GM10266 (cell line): Measurements from ENCODE around the gene ACAD9.
"Not testable (repeated sequence)": the region's sequence is repeated elsewhere in the genome, so short reads cannot be mapped to it uniquely, and the experiment has no call there.

ENCODE experiments used
- DNase-seq: peaks from one replicate; pipeline ENCODE4 v3.0.0; 2012; ENCODE audit errors: extremely low spot score
- TF ChIP-seq, protein P1 (sequence below): IDR thresholded peaks from 2 replicates; pipeline ENCODE4 v1.5.1; 2012; ENCODE audit warnings: mild to moderate bottlenecking, low read depth; ENCODE audit not compliant: control insufficient read depth, insufficient read depth; ENCODE audit errors: missing control alignments

ACAD9 gene

DNA sequence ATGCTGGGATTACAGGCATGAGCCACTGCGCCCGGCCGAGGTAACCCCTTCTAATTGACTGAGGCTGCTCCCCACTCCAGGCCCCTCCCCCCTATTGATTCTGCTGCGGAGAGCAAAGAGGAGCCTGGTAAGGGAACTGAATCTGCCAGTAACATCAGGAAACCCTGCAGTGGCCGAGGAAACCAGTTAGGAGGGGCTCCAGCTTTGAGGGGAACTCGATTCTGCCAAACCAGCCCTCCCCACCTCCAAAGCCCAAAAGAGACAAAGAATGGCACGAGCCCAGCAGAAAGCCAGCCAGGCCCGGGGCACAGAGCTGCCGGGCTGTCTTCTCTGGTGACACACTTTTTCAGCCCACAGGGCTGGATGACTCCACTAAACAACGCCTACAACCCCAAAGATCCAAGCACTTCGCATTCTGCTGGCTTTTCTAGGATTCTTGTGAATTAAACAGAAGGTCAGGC, 15.0 kb upstream of the ACAD9 start:
- TF ChIP-seq, protein P1, sequence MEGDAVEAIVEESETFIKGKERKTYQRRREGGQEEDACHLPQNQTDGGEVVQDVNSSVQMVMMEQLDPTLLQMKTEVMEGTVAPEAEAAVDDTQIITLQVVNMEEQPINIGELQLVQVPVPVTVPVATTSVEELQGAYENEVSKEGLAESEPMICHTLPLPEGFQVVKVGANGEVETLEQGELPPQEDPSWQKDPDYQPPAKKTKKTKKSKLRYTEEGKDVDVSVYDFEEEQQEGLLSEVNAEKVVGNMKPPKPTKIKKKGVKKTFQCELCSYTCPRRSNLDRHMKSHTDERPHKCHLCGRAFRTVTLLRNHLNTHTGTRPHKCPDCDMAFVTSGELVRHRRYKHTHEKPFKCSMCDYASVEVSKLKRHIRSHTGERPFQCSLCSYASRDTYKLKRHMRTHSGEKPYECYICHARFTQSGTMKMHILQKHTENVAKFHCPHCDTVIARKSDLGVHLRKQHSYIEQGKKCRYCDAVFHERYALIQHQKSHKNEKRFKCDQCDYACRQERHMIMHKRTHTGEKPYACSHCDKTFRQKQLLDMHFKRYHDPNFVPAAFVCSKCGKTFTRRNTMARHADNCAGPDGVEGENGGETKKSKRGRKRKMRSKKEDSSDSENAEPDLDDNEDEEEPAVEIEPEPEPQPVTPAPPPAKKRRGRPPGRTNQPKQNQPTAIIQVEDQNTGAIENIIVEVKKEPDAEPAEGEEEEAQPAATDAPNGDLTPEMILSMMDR, result no peak
- no peak for DNase-seq

DNA sequence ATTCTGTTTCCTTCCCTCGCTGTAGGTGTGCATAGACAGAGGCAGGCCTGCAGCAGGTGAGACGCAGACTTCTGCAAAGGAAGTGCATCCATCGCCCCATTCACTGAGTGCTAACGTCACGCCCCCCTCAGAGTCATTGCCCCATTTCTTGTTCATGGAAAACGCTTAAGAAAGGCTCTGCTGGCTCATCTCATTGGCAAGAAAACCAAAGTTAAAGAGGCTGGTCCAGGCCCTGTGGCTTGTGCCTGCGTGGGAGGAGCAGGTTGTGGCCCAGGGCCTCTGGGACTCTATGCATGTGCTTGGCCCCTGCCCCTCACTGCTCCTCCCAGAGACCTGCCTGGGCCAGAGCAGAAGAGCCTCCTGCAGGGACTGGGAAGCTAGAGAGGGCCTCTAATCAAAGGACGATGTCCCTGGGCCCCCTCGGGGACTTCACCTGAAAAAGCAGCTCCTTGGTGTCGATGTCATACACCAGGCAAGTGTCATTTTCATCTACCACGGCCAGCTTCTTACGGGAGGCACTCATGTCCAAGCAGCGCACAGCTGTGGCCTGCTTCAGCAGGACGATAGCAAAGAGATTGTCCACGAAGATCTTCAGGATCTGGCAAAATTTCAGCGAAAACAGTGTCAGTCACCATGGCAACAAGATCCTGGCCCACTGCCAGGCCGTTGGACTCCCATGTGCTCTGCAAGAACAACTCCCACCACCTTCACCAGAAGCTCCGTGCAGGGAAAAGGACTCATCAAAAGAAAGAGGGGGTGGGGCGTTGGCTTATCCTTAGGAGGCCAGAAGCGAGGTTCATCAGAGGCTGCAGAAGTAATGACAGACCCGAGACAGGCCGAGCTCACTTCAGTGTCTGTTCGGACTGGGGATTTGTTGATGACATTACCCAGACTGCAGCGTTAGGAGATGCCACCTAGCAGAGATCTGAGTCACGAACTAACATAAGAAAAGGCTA, 14.3 kb upstream of the ACAD9 start:
- DNase-seq, result not testable (repeated sequence)

DNA sequence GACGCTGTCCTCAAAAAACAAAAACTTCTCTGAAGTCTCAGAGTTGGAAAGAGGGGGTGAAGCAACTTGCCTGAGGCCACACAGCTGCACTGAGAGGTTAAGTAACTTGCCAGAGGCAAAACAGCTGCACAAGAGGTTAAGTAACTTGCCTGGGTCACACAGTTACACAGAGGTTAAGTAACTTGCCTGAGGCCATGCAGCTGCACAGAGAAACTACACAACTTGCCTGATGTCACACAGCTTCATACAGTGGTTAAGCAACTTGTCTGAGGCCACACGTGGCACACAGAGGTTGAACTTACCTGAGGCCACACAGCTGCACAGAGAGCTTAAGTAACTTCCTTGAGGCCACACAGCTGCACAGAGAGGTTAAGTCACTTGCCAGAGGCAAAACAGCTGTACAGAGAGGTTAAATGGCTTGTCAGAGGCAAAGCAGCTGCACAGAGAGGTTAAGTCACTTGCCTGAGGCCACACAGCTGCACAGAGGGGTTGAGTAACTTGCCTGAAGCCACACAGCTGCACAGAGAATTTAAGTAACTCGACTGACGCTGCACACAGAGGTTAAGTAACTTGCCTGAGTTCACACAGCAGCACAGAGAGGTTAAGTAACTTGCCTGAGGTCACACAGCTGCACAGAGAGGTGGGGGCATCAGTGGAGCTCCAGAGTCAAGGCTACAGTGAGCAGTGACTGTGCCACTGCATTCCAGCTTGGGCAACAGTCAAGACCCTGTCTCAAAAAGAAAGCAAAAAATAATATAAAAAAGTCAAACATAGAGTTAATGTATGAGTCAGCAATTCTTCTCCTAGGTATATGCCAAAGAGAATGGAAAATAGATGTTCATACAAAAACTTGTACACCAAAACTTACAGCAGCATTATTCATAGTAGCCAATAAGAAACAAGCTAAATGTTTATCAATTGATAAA, 12.0 kb upstream of the ACAD9 start:
- no peak for DNase-seq

DNA sequence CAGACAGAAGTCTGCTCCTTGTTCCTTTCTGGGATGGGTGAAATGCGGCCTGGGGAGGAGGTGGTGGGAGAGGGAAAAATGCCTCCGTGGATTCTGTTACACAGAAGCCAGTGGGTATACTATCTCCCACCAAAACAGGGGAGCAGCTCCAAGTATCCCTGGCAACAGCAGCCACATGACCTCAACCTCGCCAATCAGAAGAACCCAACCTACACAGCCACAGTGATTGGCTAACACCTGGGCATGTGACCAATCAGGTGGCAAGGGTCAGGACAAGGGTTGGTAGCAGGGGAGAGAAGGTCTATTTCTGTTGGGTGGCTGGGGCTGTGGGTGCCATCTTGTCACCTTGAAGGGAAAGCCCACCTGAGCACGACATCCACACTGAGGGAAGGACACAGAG, 9.1 kb upstream of the ACAD9 start:
- TF ChIP-seq, protein P1, result no peak
- DNase-seq, result no peak

More for the DNA sequence above, 12.0 kb upstream of the ACAD9 start:
- TF ChIP-seq, protein P1, result no peak

DNA sequence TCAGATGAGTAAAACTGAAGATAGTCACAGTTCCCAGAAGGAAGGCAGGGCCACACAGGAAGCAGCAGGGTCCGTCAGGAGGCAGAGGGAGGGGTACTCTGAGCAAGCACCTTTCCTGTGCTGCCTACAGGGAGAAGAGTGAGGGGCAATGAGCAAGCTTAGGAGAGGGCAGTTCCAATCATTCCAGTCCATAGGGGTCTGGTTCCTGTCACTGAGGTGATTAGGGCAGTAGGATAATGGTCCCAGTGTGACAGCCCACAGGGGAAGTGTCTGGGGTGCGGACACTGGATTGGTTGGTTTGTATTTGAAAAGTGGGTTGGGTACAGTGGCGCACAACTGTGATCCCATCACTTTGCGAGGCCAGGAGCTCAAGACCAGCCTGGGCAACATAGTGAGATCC, 7.1 kb upstream of the ACAD9 start:
- no peak for DNase-seq

DNA sequence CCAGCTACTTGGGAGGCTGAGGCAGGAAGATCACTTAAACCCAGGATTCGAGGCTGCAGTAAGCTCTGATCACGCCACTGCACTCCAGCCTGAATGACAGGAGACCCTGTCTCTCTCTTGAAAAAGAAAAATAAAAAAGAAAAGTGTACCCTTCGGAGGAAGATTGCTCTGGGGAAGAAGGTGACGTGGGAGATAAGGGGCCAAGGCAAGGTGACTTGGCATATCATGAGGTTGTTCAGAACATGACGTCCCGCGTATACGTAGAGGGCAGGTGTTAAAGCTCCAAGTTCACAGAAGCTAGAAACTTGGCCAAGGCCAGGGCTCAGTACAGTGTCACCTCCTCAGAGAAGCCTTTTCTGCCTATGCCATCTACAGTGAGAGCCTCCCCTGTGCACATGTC, 6.7 kb upstream of the ACAD9 start:
- TF ChIP-seq, protein P1, result no peak
- no peak for DNase-seq

More for the DNA sequence above, 7.1 kb upstream of the ACAD9 start:
- TF ChIP-seq, protein P1, result no peak

DNA sequence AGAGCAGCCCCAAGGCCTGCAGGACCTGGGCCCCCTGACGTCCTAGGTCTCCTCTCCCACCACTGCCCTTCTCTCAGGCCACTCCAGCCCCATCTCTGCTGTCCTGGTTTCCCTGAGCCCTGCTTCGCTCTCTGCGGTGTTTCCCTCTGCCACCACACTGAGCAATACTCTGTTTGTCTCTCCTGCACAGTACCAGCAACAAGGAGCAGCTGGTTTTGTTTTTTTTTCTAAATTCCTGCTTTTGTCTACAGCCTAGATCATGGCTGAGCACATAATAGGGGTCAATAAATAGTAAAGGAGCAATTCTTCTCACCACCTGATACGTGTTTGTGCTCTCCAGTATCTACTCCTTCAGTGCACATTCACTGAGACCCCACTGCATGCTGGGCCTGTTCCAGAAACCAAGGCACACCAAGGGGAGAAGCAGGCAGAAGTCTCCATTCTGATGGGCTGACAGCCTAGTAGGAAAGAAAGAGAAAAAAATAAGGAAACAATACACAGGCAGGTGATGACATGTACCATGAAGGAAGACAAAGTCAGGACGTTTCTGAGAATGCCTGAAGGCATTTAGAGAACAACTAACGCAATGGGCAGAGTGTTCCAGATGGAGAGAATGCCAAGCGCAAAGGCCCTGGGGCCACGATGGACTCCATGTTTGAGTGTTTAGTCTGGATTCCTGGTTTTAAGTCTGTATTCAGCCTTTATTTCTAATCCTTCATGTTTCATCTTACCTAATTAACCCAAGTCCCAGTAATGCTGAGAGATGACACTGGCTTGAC, 6.0 kb upstream of the ACAD9 start:
- TF ChIP-seq, protein P1, result no peak
- DNase-seq, result no peak
